GM21360 (cell line): ENCODE measurements around the gene TRABD2B.
"Not testable (repeated sequence)": the region's sequence is repeated elsewhere in the genome, so short reads cannot be mapped to it uniquely, and the experiment has no call there.

Source experiments
- ATAC-seq: cut with Tn5 transposase; IDR thresholded peaks from one replicate; pipeline ENCODE4 v1.9.1; 2021; ENCODE audit warnings: mild to moderate bottlenecking, moderate library complexity; ENCODE audit not compliant: unreplicated experiment

Gene TRABD2B

GRCh38 chr1:47970882-47971281 is 26.3 kb downstream of the TRABD2B start:
- no peak for ATAC-seq

- ATAC-seq, result no peak
Measured at GRCh38 chr1:47969478-47969877, 27.7 kb downstream of the TRABD2B start.

DNA sequence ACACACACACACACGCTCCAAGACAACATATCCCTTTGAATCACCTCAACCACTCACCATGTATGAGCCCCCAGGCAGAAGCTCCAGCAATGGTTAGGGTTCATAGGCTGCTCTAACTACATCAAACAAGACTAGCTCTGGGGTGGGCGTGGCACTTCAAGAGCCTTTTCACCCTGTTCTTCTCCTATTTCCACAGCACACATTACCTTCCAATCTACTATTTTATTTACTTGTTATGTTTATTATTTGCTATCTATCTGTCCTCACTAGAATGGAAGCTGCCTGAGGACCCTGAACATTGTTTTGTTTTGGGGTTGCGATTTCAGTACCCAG is 28.7 kb downstream of the TRABD2B start:
- no peak for ATAC-seq

DNA sequence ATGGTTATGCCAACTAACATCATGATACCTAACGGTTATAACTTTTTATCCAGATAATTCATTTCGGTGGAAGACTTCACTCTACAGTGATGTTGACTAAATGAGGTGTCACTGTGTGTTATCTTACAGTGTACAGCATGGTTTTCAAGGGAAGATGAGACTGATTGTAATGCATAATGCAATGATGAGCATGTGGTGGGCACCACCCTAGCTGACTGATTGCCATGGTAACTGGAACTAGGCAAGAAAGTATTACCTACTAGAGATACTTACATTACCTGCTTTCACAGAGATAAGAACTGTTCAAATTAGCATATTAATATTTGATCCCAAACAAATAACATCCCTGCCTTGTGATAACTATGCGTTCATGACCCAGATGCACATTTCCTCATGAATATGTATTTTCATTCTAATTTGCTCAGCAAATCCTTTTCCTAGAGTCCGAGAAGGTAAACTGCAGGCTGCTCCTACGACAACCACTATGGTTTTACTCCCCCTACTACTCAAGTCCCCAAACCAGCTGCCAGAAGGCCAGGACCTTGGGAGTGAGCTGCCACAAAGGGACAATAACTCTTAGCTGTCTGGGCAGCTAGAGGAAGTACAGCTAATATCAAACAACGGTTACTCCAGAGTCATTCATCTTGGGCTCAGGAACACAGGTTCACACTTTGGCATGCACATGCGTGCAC is 29.2 kb downstream of the TRABD2B start:
- ATAC-seq, result no peak

DNA sequence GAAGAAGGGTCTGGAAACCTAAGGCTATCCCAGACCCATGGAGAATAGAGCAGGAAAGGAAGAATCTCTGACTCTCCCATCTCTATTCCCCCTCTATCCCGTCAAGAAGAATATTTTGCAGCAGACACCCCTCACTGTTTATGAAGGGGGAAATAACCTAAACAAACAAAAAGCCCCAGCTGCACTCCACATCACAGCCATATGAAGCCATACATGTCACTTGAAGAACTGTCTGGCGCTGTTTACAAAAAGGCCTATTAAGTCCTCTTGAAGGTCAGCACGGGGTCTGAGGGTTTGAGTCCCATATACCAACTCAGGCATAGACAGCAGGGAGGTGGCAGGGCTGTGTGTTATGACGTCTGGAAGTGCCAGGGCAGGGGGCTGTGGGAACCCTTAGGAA is 31.4 kb downstream of the TRABD2B start:
- no peak for ATAC-seq

DNA sequence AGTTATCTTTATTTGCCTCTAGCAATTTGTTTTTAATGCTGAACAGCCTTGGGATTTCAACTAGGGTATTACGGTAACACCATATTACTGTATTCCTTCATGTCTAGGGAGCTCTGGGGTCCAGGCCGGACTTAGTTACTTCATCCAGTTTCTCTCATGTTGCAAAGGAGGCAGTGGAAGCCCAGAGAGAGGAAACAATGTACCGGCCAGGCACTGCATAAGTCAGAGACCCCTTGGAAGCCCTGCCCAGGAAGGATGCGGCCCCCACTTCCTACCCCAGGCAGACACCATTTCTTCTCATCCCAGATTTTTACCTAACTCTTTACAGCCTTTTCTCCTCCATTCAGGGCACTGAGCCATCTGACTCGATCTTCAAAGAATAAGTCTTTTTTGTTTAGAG is 32.5 kb downstream of the TRABD2B start:
- no peak for ATAC-seq

DNA sequence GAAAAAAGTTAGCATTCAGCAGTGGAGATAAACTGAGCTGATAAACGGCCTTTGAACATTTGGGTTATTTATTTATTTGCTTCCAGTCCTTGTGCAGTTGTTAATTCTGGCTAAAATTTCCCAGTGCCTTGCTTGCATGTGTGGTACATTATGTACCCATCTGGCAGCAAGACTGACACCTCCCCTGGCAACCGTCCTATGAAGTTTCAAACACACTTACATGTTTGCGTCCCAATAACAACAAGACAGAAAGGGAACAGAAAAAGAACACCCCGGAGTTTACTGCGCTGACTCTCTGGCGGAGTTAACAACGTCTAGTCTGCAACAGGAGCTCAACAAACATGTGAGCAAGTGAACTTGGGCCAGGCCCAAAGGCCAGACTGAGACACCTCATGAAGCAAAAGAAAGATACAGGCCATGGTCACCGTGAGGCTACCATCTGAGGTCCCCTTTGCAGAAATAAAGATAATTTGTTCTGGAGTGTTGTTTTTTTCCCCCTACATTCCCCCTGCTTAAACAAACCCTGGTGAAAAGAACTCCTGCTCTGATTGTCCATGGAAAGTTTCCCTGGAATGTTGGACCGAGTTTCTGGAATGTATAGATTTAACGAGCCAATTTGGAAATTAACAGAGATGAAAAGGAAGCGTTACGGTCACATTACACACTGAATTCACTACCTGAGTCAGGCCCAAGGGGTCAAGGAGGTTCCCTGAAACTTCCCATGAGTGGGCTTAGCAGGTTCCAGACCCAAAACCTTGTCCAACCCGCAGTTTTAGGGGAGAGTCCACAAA is 33.4 kb downstream of the TRABD2B start:
- ATAC-seq, result no peak

DNA sequence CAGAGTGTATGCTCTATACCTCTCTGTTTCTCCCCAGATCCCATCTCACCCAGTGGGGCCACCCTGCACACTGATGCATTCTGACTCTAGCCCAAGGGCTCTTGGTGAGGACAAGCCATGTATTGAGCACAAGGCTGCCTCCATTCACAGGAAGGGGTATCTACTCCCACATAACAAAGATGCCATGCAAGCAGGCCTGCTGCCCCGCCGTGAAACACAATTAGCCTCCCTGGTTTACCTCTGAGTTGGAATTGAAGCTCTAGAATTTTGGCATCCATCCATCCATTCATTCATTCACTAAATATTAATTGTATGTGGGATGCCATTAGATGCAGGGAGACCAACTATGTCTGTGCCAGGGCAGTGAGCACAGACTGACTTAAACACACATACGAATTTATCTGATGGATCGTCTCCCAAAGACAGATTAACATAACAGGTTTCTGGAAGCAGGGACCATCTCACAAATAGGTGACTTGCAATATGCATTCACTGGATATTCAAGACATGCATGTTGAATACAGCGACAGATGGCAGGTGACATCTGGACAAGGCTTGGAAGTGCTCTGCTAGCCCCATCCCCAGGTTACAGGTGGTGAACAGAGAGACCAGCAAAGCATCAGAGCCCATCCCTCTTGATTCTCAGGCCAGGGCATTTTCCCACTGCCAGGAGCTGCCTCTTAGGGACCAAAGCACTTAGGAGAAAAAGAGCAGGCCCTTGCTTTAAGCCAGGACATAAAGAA is 34.3 kb downstream of the TRABD2B start:
- ATAC-seq, result no peak

- ATAC-seq, result not testable (repeated sequence)
Measured at GRCh38 chr1:47961835-47962234, 35.4 kb downstream of the TRABD2B start.

GRCh38 chr1:47956491-47956890 is 40.7 kb downstream of the TRABD2B start:
- not testable (repeated sequence) for ATAC-seq

DNA sequence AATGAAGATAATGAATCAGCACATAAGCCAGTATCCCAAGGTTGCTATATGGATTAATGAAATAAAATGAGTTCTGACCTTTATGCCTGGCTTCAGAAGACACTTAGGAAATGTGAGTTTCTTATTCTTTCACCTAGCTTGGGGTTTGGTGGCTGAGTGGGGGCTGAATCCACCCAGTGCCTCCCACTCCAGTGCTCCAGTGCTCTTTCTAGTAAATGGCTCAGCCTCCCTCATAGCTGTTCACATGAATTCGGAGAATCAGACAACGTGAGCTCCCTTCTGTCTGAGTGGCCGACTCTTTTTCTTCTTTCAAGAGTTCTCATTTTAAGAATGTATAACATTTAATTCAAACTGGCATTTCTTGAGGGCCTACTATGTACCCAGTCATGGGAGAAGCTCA is 43.5 kb downstream of the TRABD2B start:
- ATAC-seq, result no peak

DNA sequence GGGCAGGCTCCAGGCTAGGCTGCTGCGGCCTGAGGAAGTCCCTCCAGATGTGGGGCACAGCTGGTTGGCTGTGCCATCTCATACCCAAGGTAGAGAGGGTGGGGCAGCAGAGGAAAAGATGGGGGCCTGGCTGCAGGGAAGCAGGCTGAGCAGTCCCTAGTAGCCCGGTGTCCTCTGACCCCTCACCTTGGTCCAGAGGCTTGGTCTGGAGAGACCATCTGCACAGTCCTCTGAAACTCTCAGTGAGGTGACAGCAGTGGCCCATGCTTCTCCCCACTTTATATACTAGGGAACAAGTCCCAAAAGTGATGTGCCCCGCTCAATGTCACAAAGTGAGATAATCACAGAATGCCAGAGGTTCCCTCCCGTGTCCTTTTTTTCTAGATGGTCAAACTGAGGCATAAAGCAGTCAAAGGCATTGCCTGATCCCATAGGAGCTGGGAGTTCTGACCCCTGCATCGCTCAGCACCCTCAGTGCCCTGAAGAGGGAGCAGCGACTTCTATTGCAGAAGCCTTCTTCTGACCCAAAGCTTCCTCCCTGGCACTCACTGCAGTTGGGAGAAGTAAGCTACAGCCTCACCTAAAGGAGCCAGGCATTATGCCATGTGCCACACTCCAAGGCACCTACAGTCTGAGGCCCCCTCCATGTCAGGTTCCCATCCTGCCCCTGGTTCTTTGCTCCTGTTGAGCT is 45.5 kb downstream of the TRABD2B start:
- ATAC-seq, result no peak

DNA sequence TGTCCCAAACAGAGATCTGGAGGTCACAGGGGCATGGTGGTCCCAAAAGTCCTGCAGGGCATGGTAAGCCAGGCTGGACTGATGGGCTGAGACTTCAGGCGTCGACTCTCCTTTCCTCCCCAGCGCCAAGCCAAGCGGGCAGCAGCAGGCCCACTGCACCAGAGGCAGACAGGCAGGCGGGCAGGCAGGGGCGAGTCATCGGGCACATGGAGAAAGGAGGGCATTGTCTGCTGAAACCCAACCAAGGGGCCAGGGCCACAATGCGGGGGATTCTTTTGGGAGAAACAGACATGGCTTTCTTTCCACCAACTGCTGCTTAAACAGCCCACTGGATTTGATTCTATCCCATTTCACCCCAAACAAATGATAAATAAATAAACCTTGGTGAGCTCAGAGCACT is 46.2 kb downstream of the TRABD2B start:
- ATAC-seq, result no peak

DNA sequence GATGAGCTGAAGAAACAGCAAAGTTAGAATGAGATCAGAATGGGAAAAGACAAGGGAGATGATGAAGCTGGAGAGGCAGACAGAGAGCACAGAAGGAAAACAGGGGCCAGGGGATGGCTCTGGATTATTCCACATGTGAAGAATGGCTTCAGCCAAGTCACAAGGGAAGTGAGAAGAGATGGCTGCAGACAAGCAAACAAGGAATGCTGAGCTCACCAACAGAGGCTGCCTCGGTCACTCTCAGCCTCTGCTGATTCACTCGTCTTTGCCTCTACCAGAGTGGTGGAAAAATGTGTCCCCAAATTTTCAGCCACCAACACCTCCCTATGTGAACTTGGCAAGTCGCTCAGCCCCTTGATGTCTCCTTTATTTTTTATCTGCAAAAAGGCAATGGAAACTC is 46.7 kb downstream of the TRABD2B start:
- ATAC-seq, result no peak

GRCh38 chr1:47948126-47948525 is 49.1 kb downstream of the TRABD2B start:
- ATAC-seq, result no peak

- ATAC-seq, result no peak
Measured at GRCh38 chr1:47947531-47947930, 49.7 kb downstream of the TRABD2B start.

DNA sequence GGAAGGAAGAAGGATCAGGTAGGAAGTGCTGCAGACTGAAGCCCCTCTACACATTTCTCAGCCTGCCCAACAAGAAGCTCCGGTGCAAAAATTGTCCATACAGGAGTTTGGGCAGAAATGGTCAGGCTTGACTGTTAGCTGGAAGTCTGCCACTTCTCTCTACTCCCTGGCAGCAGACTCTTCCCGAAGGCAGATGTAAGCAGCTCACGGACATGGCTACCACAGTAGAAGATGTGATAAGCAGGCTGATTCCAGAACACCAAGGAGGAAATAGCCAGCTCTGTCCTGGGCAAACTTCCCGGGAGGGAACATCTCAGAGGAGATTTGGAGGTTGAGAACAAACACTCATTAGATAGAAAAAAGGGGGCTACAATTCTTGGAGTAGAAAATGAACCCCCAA is 52.6 kb downstream of the TRABD2B start:
- ATAC-seq, result no peak

DNA sequence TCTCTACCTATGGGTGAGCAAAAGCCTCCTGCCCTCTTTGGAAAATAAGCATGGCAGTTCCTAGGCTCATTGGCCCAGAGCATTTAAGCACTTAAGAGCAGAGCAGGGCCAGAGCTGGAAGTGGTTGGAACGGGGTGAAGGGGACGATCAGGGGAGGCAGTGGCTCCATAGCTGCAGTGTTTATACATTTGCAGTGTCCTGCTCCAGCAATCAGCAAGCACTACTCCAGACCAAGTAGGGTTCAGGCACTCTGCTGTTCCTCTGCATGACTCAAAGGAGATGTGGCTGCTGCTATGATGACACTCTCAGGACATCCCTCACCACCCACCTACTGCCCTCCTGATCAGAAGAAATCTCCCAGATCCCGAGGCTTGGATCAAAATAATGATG is 55.0 kb downstream of the TRABD2B start:
- no peak for ATAC-seq

GRCh38 chr1:47941609-47942239 is 55.5 kb downstream of the TRABD2B start:
- no peak for ATAC-seq

DNA sequence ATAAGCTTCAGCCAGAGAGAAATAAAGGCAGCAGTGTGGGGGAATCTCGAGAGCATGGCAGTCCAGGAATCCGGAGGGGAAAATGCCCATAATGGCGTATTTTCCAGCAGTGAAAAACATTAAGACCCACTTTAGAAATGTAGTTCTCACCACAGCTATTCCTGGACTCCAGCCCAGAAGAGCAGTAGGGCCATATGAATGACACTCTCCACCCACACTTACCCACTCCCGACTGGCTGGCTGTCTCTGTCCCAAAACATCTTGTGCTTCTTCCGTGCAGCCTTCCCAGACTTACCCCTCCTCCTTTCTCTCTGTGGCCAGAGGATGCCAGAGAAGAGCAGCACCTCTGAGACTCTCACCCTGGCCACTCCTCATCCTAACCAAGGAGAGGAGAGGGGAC is 56.4 kb downstream of the TRABD2B start:
- no peak for ATAC-seq

DNA sequence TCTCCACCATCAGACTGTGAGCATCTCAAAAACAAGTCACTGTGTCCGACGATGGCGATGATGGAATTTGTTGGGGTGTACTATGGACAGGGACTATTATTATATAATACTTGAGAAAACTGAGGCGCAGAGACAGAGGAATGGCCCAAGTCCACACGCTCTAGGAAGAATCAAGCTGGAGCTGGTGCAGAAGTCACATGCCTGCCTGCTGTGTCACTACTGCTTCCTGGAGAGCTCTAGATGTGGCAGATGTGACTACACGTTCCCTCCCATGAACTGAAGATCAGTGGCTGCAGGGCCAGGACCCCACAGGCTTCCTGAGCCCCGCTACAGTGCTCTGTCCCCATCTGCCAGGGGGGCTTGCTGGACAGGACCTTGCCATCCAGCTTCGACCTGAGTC is 56.9 kb downstream of the TRABD2B start:
- no peak for ATAC-seq
